HG03280 (cell line): ENCODE results near the gene TNPO2.
"Not testable (repeated sequence)": the region's sequence is repeated elsewhere in the genome, so short reads cannot be mapped to it uniquely, and the experiment has no call there.

ENCODE experiments used
- ATAC-seq: cut with Tn5 transposase; IDR thresholded peaks from one replicate; pipeline ENCODE4 v1.9.1; 2021; ENCODE audit warnings: mild to moderate bottlenecking, moderate library complexity; ENCODE audit not compliant: unreplicated experiment

The TNPO2 gene

GRCh38 chr19:12678039-12678438 lies 45.7 kb downstream of the TNPO2 start:
- not testable (repeated sequence) for ATAC-seq

GRCh38 chr19:12676928-12677327 lies 46.8 kb downstream of the TNPO2 start:
- ATAC-seq, result no peak

- no peak for ATAC-seq
Observed at GRCh38 chr19:12676384-12676792, 47.3 kb downstream of the TNPO2 start.

GRCh38 chr19:12675940-12676339 lies 47.8 kb downstream of the TNPO2 start:
- ATAC-seq, result no peak

- ATAC-seq, result no peak
Observed at GRCh38 chr19:12675399-12675798, 48.3 kb downstream of the TNPO2 start.

GRCh38 chr19:12672744-12673143 lies 51.0 kb downstream of the TNPO2 start:
- ATAC-seq, result no peak

GRCh38 chr19:12670159-12670928 lies 53.4 kb downstream of the TNPO2 start:
- no peak for ATAC-seq

GRCh38 chr19:12669270-12670158 lies 54.2 kb downstream of the TNPO2 start:
- ATAC-seq, result no peak

- no peak for ATAC-seq
Observed at GRCh38 chr19:12668932-12669269, 54.8 kb downstream of the TNPO2 start.

- ATAC-seq, result no peak
Observed at GRCh38 chr19:12668346-12668745, 55.4 kb downstream of the TNPO2 start.

GRCh38 chr19:12667731-12668302 lies 55.9 kb downstream of the TNPO2 start:
- ATAC-seq, result no peak

- no peak for ATAC-seq
Observed at GRCh38 chr19:12666265-12667048, 57.3 kb downstream of the TNPO2 start, which contains the start of the genes MAN2B1 and WDR83. TSS of gene MAN2B1 (minus strand) at chr19:12666742. CDS start at chr19:12666701, 41 bp downstream. TSS of gene WDR83 (plus strand) at chr19:12666807. CDS start at chr19:12669791, 2,984 bp downstream.

GRCh38 chr19:12665671-12666264 lies 58.0 kb downstream of the TNPO2 start:
- no peak for ATAC-seq

GRCh38 chr19:12665281-12665573 lies 58.5 kb downstream of the TNPO2 start:
- ATAC-seq, result no peak

- ATAC-seq, result no peak
Observed at GRCh38 chr19:12664406-12665280, 59.1 kb downstream of the TNPO2 start.

GRCh38 chr19:12660980-12661379 lies 62.8 kb downstream of the TNPO2 start:
- no peak for ATAC-seq

- ATAC-seq, result no peak
Observed at GRCh38 chr19:12657966-12658365, 65.8 kb downstream of the TNPO2 start.

- no peak for ATAC-seq
Observed at GRCh38 chr19:12656899-12657571, 66.7 kb downstream of the TNPO2 start.

- ATAC-seq, result no peak
Observed at GRCh38 chr19:12655546-12655945, 68.2 kb downstream of the TNPO2 start.
